NOMO-1 treated with DMSO at 0.1 percent for 48 hours (cell line): Measurements from ENCODE around the gene TSPAN15.
A peak's percentile ranks its signal among the peaks of the same experiment; 100 is the strongest.

Source experiments
- DNase-seq: peaks from one replicate; lab custom pipeline; 2025; ENCODE audit not compliant: unreplicated experiment; lab: John Stamatoyannopoulos, UW

Gene TSPAN15

GRCh38 chr10:69499726-69500689 is 48.7 kb downstream of the TSPAN15 start:
- no peak for DNase-seq

GRCh38 chr10:69500864-69501468 is 49.7 kb downstream of the TSPAN15 start:
- DNase-seq: no peak

- no peak for DNase-seq
Observed at GRCh38 chr10:69501657-69502056, 50.4 kb downstream of the TSPAN15 start.

- no peak for DNase-seq
Observed at GRCh38 chr10:69502589-69502988, 51.3 kb downstream of the TSPAN15 start.

GRCh38 chr10:69503001-69503895 is 52.0 kb downstream of the TSPAN15 start:
- DNase-seq: no peak

GRCh38 chr10:69503896-69504265 is 52.6 kb downstream of the TSPAN15 start:
- no peak for DNase-seq

- no peak for DNase-seq
Observed at GRCh38 chr10:69504576-69505250, 53.4 kb downstream of the TSPAN15 start.

- no peak for DNase-seq
Observed at GRCh38 chr10:69505636-69506318, 54.5 kb downstream of the TSPAN15 start.

- DNase-seq: no peak
Observed at GRCh38 chr10:69506487-69506833, 55.2 kb downstream of the TSPAN15 start.

GRCh38 chr10:69506834-69507713 is 55.8 kb downstream of the TSPAN15 start:
- DNase-seq: no peak

- DNase-seq: no peak
Observed at GRCh38 chr10:69508738-69509340, 57.6 kb downstream of the TSPAN15 start.

- no peak for DNase-seq
Observed at GRCh38 chr10:69512901-69513300, 61.6 kb downstream of the TSPAN15 start.

- DNase-seq: no peak
Observed at GRCh38 chr10:69513617-69514016, 62.4 kb downstream of the TSPAN15 start.

GRCh38 chr10:69515699-69516259 is 64.5 kb downstream of the TSPAN15 start:
- DNase-seq: peak; percentile 65

GRCh38 chr10:69516316-69516715 is 65.1 kb downstream of the TSPAN15 start:
- DNase-seq: peak; percentile 41

GRCh38 chr10:69516796-69517195 is 65.5 kb downstream of the TSPAN15 start:
- DNase-seq: no peak

GRCh38 chr10:69517271-69517848 is 66.1 kb downstream of the TSPAN15 start:
- no peak for DNase-seq

- no peak for DNase-seq
Observed at GRCh38 chr10:69527961-69528360, 76.7 kb downstream of the TSPAN15 start.
